GM19035 (cell line): ENCODE results near the gene CLIC1.

Experiments used
- ATAC-seq: cut with Tn5 transposase; IDR thresholded peaks from one replicate; pipeline ENCODE4 v1.9.1; 2021; ENCODE audit not compliant: unreplicated experiment

The CLIC1 gene

DNA sequence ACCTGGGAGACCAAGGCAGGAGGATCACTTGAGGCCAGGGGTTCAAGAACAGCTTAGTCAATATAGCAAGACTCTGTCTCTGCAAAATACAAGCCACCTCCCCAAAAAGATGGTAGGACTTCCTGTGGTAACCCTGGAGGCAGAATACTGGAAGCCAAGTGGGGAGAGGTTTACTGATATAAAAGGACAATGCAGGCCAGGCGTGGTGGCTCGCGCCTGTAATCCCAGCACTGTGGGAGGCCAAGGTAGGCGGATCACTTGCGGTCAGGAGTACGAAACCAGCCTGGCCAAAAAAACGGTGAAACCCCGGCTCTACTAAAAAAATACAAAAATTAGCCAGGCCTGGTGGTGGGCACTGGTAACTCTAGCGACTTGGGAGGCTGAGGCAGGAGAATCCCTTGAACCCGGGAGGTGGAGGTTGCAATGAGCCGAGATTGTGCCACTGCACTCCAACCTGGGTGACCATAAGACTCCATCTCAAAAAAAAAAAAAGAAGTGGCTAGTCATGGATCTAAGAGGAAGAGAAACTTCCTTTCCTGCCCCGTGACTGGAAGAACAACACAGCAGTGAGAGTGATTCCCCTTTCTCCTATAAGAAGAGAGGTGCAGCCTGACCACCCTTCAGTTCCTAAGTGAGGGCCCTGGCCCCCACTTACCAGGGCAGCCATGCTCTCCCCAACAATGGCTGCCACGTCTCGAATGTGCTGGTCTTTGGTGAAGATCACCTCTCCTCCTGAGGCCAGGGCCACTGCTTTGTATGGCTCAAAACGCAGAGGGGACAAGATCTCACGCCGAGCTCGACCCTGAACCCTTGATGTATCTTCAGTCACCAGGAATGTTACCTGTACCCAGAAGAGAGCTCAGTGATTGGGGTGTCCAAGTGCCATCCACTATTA lies 32.3 kb upstream of the CLIC1 start:
- no peak for ATAC-seq

DNA sequence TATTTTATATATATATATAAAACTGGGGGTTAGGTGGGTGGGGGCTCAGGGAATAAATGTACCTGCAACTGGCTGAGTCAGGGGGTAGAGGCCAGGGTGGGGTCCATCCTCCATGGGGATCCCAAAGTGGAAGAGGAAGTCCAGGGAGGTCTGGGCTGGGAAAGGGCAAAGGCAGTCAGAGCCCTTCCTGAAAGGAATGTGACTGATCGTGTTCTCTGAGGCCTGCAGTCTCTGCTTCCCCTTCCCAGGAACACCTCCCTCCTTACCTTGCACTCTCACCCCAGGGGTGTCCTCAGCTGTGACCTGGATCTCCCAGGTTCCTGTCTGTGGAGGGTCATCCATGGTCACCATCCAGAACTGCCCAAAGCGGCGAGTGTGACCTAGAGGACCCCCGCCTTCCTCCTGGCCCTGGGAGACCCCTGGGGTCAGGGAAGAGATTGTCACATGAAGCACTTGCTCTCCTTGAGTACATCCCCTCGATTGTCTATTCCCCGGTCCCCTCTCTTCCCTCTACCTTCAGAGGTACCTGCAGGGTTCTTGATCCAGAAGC lies 30.8 kb upstream of the CLIC1 start:
- no peak for ATAC-seq

DNA sequence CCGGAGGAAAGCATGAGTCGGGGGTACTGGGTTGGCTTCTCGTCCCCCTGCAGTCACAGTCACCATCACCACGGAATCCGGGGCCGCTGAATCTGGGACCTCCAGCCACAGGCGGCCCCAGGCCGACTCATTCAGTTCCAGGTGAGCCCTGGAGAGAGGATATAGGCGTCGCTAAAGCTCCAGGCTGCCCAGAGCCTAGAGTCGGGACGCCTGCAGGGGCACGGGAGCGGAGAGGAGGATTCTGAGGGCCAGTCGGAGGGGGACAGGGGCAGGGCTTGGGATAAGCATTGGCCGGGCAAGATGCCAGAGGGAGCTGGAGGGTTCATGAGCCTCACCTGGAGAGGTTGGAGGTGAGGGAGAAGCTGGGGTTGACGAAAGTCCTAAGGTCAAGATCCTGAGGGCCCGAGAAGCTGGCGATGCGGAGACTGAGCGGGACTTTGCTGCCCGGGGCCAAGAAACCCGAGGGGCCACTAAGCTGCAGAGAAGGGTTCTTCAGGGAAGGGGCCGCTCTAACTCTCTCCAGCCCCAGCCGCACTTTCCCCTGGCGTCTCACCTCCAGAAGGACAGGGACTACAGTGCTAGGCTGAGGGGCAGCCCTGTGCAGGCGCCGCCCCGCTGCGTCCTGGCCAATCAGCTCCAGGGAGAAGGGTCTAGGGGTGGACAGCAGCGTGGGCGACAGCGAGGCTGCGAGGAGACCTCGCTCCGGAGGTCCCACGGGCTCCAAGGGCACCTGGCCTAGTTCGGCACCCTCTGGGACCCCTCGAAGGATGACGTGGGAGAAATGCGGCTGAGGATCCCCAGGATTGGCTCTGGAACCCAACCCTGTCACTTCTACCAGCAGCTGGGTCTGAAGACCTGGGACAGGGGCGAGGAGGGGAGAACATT lies 29.8 kb upstream of the CLIC1 start:
- no peak for ATAC-seq

- ATAC-seq = no peak
Measured at GRCh38 chr6:31765559-31765909, 29.2 kb upstream of the CLIC1 start.

- no peak for ATAC-seq
Measured at GRCh38 chr6:31764198-31764597, 27.9 kb upstream of the CLIC1 start.

GRCh38 chr6:31763619-31763940 lies 27.2 kb upstream of the CLIC1 start:
- no peak for ATAC-seq

DNA sequence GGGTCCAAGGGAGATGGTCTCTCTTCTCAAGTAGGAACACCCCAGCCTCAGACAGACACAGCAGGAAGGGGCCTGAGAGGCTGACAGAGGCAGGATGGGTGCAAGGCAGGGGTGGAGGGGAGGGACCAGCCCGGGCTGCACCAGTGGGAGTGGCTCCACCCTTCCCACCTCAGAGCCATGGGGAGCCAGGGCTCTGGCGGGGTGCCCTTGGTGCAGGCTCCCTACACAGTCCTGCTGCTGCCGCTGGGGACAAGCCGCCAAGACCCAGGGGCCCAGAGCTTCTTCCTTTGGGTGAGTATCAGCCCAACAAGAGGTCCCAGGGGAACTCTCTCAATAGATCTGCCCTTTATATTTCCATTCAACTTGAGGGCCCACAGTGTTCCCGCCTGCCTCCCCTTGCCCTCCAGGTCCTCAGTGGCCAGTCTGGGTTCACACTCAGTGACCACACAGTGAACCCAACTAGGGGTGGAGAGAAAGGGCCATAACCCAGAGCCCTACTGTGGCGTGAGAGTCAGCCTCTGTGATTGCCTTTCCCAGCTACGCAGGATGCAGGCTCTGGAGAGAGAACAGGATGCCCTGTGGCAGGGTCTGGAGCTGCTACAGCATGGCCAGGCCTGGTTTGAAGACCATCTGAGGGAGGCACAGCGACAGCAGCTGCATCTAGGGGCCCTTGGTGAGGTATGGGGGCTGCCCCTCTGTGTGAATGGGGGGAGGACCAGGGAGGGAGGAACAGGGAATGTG lies 26.7 kb upstream of the CLIC1 start:
- no peak for ATAC-seq

DNA sequence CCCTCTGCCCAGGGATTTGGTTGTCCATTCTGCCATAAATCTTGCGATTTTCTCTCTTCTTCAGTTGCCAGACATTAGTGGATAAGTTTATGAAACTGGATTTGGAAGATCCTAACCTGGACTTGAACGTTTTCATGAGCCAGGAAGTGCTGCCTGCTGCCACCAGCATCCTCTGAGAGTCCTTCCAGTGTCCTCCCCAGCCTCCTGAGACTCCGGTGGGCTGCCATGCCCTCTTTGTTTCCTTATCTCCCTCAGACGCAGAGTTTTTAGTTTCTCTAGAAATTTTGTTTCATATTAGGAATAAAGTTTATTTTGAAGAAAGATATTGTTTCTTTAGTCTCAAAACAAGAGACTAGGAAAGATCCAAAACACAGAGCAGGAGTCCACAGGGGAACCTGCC lies 26.0 kb upstream of the CLIC1 start, which contains the start of gene SAPCD1:
SAPCD1 (plus strand) TSS at position 301 of the 400 bp plus-strand sequence. CDS start 399 bp downstream, outside the sequence.
- no peak for ATAC-seq

DNA sequence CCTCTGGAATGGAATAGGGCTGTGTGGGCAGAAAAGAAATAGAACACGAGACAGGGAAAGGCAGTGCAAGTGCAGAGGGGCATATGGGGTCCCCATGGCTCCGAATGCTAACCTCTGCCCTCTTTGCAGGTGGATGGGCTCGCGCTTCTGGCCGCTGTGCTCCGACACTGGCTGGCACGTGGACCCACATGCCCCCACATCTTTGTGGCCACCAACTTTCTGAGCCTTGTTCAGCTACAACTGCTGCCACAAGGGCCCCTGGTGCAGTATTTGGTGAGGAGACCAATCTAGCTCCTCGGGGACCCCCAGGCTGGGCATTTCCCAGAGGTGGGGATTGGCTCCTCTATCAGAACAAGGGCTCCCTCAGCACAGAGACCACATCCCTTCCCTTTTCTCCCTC lies 25.0 kb upstream of the CLIC1 start:
- ATAC-seq = no peak

DNA sequence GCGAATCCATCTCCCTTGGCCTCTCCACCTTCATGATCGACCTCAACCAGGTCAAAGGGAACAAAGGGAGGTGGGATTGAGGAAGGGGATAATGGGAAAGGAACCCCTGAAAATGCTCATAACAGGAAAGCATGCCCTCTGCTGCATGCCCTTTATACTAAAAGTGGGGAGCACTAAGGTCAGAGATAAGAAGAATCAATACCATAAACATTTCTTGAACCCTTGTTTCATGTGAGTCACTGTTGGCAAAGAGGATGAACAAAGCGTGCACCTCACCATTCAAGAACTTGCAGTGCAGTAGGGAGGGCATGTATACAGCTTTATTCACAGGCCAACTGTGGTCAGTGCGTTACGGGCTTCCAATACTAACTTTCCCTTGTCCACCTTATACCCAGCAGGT lies 24.5 kb upstream of the CLIC1 start:
- no peak for ATAC-seq

- ATAC-seq = no peak
Measured at GRCh38 chr6:31758281-31758680, 22.0 kb upstream of the CLIC1 start.

GRCh38 chr6:31752739-31753319 lies 16.5 kb upstream of the CLIC1 start:
- no peak for ATAC-seq

DNA sequence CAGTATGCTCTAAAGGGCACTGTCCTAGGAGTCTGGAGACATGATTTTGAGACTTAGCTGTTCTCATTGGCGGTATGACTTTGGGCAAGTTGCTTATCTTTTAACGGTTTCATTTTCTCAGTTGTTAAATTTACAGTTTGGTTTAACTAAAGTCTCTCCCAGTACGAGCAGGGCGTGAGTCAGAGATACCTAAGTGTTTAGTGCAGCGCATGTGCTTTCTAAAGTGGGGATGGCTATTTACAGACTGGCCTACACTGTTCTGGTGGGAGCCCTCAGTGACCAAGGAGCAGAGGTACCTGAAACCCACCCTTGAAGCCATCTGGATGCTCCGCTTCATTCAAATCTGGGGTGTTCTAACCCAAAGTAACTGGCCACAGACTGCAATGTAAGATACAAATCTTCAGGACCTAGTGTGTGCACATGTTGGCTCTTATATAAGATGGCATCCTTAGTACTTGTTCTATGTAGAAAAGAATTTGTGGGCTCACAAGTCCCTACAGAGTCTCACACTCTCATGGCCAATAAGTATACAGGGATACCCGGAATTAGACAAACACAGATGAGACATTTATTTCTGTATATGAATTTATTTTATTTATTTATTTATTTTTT lies 14.2 kb upstream of the CLIC1 start:
- no peak for ATAC-seq

- no peak for ATAC-seq
Measured at GRCh38 chr6:31749301-31750036, 13.1 kb upstream of the CLIC1 start.

GRCh38 chr6:31744422-31744821 lies 8.1 kb upstream of the CLIC1 start:
- ATAC-seq = no peak

DNA sequence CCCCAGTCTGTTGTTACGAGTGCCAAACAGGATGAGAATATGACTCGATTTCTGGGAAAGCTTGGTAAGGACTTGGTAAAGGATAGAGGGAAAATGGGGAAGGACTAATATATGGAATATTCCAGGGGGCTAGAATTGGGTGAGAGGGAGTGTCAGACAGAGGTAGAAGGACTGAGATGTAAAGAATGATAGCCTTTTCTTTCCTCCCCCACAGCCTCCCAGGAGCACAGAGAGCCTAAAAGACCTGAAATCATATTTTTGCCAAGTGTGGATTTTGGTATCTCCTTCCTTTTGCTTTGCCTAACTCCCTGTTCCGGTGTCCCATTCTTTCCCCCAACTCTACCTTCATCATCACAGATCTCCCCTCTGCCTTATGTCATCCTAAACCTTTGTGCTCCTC lies 6.6 kb upstream of the CLIC1 start:
- ATAC-seq = no peak

DNA sequence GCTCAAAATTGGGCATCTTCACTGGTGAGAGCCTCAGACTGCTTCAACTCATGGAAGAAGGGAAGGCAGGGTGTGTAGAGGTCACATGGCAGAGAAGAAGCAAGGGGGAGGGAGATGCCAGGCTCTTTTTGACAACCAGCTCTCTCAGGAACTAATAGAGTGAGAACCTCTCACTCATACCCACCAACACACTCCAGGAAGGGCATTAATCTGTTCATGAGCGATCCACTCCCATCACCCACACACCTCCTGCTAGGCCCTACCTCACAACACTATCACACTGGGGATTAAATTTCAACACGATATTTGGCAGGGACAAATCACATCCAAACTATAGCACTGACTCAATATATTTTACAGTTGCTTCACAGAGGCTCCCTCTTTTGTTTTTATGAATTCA lies 5.5 kb upstream of the CLIC1 start:
- no peak for ATAC-seq

DNA sequence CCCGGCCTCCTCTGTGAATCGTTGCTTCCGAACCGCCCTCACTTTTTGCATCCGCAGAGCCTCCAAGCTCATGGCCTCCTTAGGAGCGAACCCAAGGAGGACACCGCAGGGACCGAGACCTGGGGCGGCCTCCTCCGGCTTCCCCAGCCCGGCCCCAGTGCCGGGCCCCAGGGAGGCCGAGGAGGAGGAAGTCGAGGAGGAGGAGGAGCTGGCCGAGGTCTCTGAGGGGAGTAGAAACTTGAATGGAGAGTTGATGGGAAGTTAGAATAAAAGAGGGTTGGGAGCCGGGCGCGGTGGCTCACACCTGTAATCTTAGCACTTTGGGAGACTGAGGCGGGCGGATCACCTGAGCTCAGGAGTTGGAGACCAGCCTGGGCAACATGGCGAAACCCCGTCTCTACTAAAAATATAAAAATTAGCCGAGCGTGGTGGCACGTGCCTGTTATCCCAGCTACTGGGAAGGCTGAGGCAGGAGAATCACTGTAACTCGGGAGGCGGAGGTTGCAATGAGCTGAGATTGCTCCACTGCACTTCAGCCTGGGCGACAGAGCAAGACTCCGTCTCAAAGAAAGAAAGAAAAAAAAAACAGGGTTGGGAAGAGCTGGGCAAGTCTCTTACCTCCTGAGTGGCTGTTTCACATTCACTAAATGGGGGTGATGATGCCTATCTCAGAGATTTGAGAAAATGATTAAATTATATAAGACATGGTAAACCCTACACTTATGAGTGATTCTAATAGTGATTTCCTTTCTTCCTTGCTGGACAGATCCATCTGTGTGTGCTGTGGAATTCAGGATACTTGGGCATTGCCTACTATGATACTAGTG lies 4.3 kb upstream of the CLIC1 start:
- ATAC-seq = no peak
